ENCODE data around the gene NLRP13. TPM values are rescaled to one million over a fixed set of nuclear protein-coding genes. Genes with fewer than 3 reads are reported as not detected.

The NLRP13 gene
- total and polyA plus RNA-seq, 2 of the 4 experiments (the other 2 are of a cell fraction), result not detected

DNA sequence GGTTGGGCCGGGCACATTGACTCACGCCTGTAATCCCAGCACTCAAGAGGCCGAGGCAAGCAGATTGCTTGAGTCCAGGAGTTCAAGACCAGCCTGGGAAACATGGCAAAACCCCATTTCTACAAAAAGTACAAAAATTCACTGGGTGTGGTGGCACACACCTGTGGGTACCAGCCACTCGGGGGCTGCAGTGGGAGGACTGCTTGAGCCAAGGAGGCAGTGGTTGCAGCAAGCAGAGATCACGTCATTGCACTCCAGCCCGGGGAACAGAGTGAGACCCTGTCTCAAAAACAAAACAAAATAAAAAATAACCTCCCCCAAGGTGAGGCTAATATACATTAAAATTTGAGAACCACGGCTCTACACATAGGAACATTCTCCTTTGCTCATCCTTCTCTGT lies 24.9 kb downstream of the NLRP13 start:
- no peak overlapping the region for H4K5ac ChIP-seq (ENCODE audit: low read depth, low read length)
- H4K8ac ChIP-seq (ENCODE audit: low read depth in 2 of 2, low read length in 2 of 2), result no peak overlapping the region
- H2BK120ac ChIP-seq (ENCODE audit: low read depth, low read length), result no peak overlapping the region
- no peak overlapping the region for H3K14ac ChIP-seq (replicated peaks; ENCODE audit: low read depth, low read length)
- DNase-seq, result no peak
- H3K9ac ChIP-seq (ENCODE audit: low read depth, low read length), result no peak overlapping the region
- in situ Hi-C loops (cut with MboI; ENCODE audit: low sequenced_read_pairs), result no loop called here
- ChIA-PET CTCF (no interaction called here), POLR2A (ENCODE audit: unreplicated experiment) (no interaction called here)
- dilution Hi-C loops (cut with HindIII; ENCODE audit: low sequenced_read_pairs, unreplicated experiment), result no loop called here
- H3K9me3 ChIP-seq (ENCODE audit: control insufficient read depth, insufficient read depth, low read length), result peaks cover 38% of the 10 kb centered on the region
- no peak overlapping the region for H3K18ac ChIP-seq (ENCODE audit: low read depth, low read length)
- H2BK5ac ChIP-seq (ENCODE audit: low read depth, low read length, poor library complexity, severe bottlenecking), result no peak overlapping the region
- no peak overlapping the region for H4K91ac ChIP-seq (ENCODE audit: insufficient read depth, low read depth, low read length)
- H3K4me2 ChIP-seq (ENCODE audit: low read depth, low read length), result no peak overlapping the region
- H3K27me3 ChIP-seq (ENCODE audit: control insufficient read depth, insufficient read depth, low read length), result no peaks in the 10 kb centered on the region
- BruUV-seq (replicated peaks), result no TSS peak
- 0% methylated on average over 1 of the region's 7 CpGs; no CpG with 5 or more reads in 1 of the 2 experiments for WGBS, 2 experiments (ENCODE audit: extremely low coverage in 2 of 2, insufficient read length in 1 of 2)
- no peaks in the 10 kb centered on the region for H3K4me1 ChIP-seq (ENCODE audit: control insufficient read depth, insufficient read depth, low read length)
- no peak overlapping the region for H3K56ac ChIP-seq (ENCODE audit: extremely low read depth, insufficient read depth, low read length)
- no peak overlapping the region for H2BK20ac ChIP-seq (ENCODE audit: low read depth, low read length)
- no peak overlapping the region for H3K4ac ChIP-seq (ENCODE audit: low read depth, low read length)
- no peak overlapping the region for H2BK15ac ChIP-seq (ENCODE audit: low read depth, low read length)
- H2AK5ac ChIP-seq (ENCODE audit: low read depth, low read length), result no peak overlapping the region
- no peaks in the 10 kb centered on the region for H3K9me1 ChIP-seq (ENCODE audit: insufficient read depth, low read length)
- no peak overlapping the region for H2AK9ac ChIP-seq (replicated peaks; ENCODE audit: low read depth, low read length, poor library complexity)
- intact Hi-C loops (cut with micrococcal nuclease), result no loop called here
- no peak overlapping the region for H2AFZ ChIP-seq (replicated peaks; ENCODE audit: low read length, poor library complexity)
- TF ChIP-seq MAFK (IDR thresholded peaks at IDR 0.05; ENCODE audit: low read depth, low read length), result no peak
- TF ChIP-seq CEBPB (IDR thresholded peaks at IDR 0.05; ENCODE audit: low read depth, low read length), result no peak
- no peak for TF ChIP-seq POLR2A (IDR thresholded peaks at IDR 0.05; ENCODE audit: low read depth, low read length)
- TF ChIP-seq FOS (IDR thresholded peaks at IDR 0.05; ENCODE audit: low read depth, low read length), result no peak
- TF ChIP-seq MAZ (IDR thresholded peaks at IDR 0.05; ENCODE audit: borderline replicate concordance, low read depth, low read length), result no peak
- TF ChIP-seq RAD21 (IDR thresholded peaks at IDR 0.05; ENCODE audit: low read length), result no peak
- no peak for TF ChIP-seq SMC3 (IDR thresholded peaks at IDR 0.05; ENCODE audit: low read depth, low read length)
- no peak for TF ChIP-seq MXI1 (IDR thresholded peaks at IDR 0.05; ENCODE audit: borderline replicate concordance, low read depth, low read length)
- no peak for TF ChIP-seq NFE2L2 (IDR thresholded peaks at IDR 0.05; ENCODE audit: low read depth, low read length)
- no peak for TF ChIP-seq CHD1 (IDR thresholded peaks at IDR 0.05; ENCODE audit: low read depth, low read length)
- TF ChIP-seq BHLHE40 (IDR thresholded peaks at IDR 0.05; ENCODE audit: low read depth, low read length), result no peak
- TF ChIP-seq, protein P1, sequence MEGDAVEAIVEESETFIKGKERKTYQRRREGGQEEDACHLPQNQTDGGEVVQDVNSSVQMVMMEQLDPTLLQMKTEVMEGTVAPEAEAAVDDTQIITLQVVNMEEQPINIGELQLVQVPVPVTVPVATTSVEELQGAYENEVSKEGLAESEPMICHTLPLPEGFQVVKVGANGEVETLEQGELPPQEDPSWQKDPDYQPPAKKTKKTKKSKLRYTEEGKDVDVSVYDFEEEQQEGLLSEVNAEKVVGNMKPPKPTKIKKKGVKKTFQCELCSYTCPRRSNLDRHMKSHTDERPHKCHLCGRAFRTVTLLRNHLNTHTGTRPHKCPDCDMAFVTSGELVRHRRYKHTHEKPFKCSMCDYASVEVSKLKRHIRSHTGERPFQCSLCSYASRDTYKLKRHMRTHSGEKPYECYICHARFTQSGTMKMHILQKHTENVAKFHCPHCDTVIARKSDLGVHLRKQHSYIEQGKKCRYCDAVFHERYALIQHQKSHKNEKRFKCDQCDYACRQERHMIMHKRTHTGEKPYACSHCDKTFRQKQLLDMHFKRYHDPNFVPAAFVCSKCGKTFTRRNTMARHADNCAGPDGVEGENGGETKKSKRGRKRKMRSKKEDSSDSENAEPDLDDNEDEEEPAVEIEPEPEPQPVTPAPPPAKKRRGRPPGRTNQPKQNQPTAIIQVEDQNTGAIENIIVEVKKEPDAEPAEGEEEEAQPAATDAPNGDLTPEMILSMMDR (conservative IDR thresholded peaks at IDR 0.05; ENCODE audit: low read depth, low read length), result no peak
- TF ChIP-seq, protein P2, sequence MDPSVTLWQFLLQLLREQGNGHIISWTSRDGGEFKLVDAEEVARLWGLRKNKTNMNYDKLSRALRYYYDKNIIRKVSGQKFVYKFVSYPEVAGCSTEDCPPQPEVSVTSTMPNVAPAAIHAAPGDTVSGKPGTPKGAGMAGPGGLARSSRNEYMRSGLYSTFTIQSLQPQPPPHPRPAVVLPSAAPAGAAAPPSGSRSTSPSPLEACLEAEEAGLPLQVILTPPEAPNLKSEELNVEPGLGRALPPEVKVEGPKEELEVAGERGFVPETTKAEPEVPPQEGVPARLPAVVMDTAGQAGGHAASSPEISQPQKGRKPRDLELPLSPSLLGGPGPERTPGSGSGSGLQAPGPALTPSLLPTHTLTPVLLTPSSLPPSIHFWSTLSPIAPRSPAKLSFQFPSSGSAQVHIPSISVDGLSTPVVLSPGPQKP (IDR thresholded peaks at IDR 0.05; ENCODE audit: borderline replicate concordance, low read depth, low read length), result no peak
- TF ChIP-seq RFX5 (IDR thresholded peaks at IDR 0.05; ENCODE audit: low read depth, low read length), result no peak
- TF ChIP-seq, protein P3, sequence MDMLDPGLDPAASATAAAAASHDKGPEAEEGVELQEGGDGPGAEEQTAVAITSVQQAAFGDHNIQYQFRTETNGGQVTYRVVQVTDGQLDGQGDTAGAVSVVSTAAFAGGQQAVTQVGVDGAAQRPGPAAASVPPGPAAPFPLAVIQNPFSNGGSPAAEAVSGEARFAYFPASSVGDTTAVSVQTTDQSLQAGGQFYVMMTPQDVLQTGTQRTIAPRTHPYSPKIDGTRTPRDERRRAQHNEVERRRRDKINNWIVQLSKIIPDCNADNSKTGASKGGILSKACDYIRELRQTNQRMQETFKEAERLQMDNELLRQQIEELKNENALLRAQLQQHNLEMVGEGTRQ (IDR thresholded peaks at IDR 0.05; ENCODE audit: low read depth, low read length), result no peak
- TF ChIP-seq RCOR1 (IDR thresholded peaks at IDR 0.05; ENCODE audit: insufficient replicate concordance, low read length), result no peak
- H3K23ac ChIP-seq (ENCODE audit: low read depth, low read length), result no peak overlapping the region
- no peak for ATAC-seq (ENCODE audit: low read depth)
- H3K4me3 ChIP-seq (ENCODE audit: insufficient read depth, low read depth, low read length), result no peak overlapping the region
- no peak overlapping the region for H3K27ac ChIP-seq (ENCODE audit: insufficient read depth, low read length)
- H3K36me3 ChIP-seq (ENCODE audit: control insufficient read depth, insufficient read depth, low read length), result no peaks in the 10 kb centered on the region
- no peaks in the 10 kb centered on the region for H4K20me1 ChIP-seq (ENCODE audit: insufficient read depth, low read length)
- H3K79me1 ChIP-seq (ENCODE audit: low read depth in 1 of 2, low read length in 2 of 2), result no peaks in the 10 kb centered on the region
